Activated B cell treated with CpG ODN at 0.5 μM for 24 hours (primary cell): Measurements from ENCODE around the gene IER3. TPM values are rescaled to one million over a fixed set of nuclear protein-coding genes. Genes with fewer than 3 reads are reported as not detected.
"Not testable (repeated sequence)": the region's sequence is repeated elsewhere in the genome, so short reads cannot be mapped to it uniquely, and the experiment has no call there.

ENCODE experiments used
- ATAC-seq: fragments of 200-7000 bp; cut with Tn5 transposase; one replicate; pipeline ENCODE4 v1.10.0; 2021; ENCODE audit warnings: low read depth, mild to moderate bottlenecking, moderate library complexity
- CTCF ChIA-PET: fragments of 350-600 bp; sonication (Branson Sonifier 250); formaldehyde crosslinking; loops from one replicate; lab custom pipeline; 2021; ENCODE audit warnings: antibody characterized with exemption; lab: Charles Lee
- POLR2A ChIA-PET: fragments of 350-600 bp; sonication (Branson Sonifier 250); formaldehyde crosslinking; loops from one replicate; lab custom pipeline; 2021; ENCODE audit warnings: antibody characterized with exemption; lab: Charles Lee
- DNase-seq: peaks from one replicate; pipeline ENCODE4 v3.0.0; 2022
- H3K27ac Mint-ChIP-seq: one replicate; pipeline ENCODE4 v1.8.0; 2020; ENCODE audit warnings: mixed read lengths
- H3K27me3 Mint-ChIP-seq: one replicate; pipeline ENCODE4 v1.8.0; 2021; ENCODE audit warnings: mixed read lengths
- H3K36me3 Mint-ChIP-seq: one replicate; pipeline ENCODE4 v1.8.0; 2021; ENCODE audit warnings: low read depth, mixed read lengths
- H3K4me1 Mint-ChIP-seq: one replicate; pipeline ENCODE4 v1.8.0; 2021; ENCODE audit warnings: mixed read lengths
- H3K4me3 Mint-ChIP-seq: one replicate; pipeline ENCODE4 v1.8.0; 2020; ENCODE audit warnings: mild to moderate bottlenecking, mixed read lengths
- H3K9me3 Mint-ChIP-seq: one replicate; pipeline ENCODE4 v1.8.0; 2020; ENCODE audit warnings: mixed read lengths
- intact Hi-C: fragments of 100-400 bp; cut with micrococcal nuclease; formaldehyde crosslinking; loops from one replicate; pipeline ENCODE4 v1.15.1; 2024
- total RNA-seq: library from RNA; stranded (reverse); gene quantifications from 2 replicates; pipeline ENCODE4 v1.2.3, GENCODE V29; 2022
- TF ChIP-seq, protein P1 (sequence below): fragments of 200-600 bp; IDR thresholded peaks from one replicate; pipeline ENCODE4 v1.8.0; 2022; ENCODE audit warnings: antibody characterized with exemption, mild to moderate bottlenecking

Gene IER3
- total RNA-seq, 1 donor from 2014 or later, result 3.3 TPM

GRCh38 chr6:30759575-30760239 lies 15.4 kb upstream of the IER3 start:
- Mint-ChIP-seq H3K4me1 (peaks cover 18% of the 10 kb centered on the region), H3K36me3 (no peaks in the 10 kb centered on the region), H3K27me3 (peaks cover 14% of the 10 kb centered on the region), H3K4me3 (no peak overlapping the region), H3K27ac (peak overlapping the region; percentile 41), H3K9me3 (peaks cover 2% of the 10 kb centered on the region)
- TF ChIP-seq, protein P1, sequence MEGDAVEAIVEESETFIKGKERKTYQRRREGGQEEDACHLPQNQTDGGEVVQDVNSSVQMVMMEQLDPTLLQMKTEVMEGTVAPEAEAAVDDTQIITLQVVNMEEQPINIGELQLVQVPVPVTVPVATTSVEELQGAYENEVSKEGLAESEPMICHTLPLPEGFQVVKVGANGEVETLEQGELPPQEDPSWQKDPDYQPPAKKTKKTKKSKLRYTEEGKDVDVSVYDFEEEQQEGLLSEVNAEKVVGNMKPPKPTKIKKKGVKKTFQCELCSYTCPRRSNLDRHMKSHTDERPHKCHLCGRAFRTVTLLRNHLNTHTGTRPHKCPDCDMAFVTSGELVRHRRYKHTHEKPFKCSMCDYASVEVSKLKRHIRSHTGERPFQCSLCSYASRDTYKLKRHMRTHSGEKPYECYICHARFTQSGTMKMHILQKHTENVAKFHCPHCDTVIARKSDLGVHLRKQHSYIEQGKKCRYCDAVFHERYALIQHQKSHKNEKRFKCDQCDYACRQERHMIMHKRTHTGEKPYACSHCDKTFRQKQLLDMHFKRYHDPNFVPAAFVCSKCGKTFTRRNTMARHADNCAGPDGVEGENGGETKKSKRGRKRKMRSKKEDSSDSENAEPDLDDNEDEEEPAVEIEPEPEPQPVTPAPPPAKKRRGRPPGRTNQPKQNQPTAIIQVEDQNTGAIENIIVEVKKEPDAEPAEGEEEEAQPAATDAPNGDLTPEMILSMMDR, result no peak
- no peak for ATAC-seq
- CTCF ChIA-PET, result interaction anchor here (0.7 to 1.2 kb wide), 3 partner anchors 34 to 328 kb away, joined by 3 read pairs; no protein-coding TSS in a partner anchor
- intact Hi-C loops, result no loop called here
- DNase-seq, result no peak
- POLR2A ChIA-PET, result interaction anchor here (0.6 to 1.0 kb wide), 2 partner anchors 17 to 145 kb away, joined by 3 to 4 read pairs; partner anchors contain the start of gene FLOT1

- POLR2A ChIA-PET, result no interaction called here
- CTCF ChIA-PET, result no interaction called here
- intact Hi-C loops, result no loop called here
- DNase-seq (no peak), ATAC-seq (no peak)
- H3K4me1 Mint-ChIP-seq, result peaks cover 19% of the 10 kb centered on the region
- TF ChIP-seq, protein P1, result no peak
- no peaks in the 10 kb centered on the region for H3K36me3 Mint-ChIP-seq
- no peak overlapping the region for H3K27ac Mint-ChIP-seq
- peaks cover 2% of the 10 kb centered on the region for H3K27me3 Mint-ChIP-seq
- no peaks in the 10 kb centered on the region for H3K9me3 Mint-ChIP-seq
- H3K4me3 Mint-ChIP-seq, result no peak overlapping the region
Measured at GRCh38 chr6:30757261-30757904, 13.0 kb upstream of the IER3 start.

DNA sequence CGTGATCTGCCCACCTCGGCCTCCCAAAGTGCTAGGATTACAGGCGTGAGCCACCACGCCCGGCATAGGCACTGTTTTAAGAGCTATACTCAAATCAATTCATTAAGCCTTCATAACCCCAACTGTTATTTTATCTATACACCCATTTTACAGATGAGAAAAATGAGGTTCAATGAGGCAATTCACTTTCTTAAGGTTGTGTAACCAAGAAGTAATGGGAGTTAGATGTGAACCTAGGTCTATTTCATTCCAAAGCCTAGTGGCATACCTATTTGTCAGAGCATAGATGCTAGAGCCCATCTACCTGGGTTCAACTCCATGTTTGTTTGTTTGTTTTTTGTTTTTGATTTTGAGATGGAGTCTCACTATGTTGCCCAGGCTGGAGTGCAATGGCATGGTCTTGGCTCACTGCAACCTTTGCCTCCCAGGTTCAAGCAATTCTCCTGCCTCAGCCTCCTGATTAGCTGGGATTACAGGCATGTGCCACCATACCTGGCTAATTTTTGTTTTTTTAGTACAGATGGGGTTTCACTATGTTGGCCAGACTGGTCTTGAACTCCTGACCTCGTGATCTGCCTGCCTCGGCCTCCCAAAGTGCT lies 12.2 kb upstream of the IER3 start:
- CTCF ChIA-PET, result interaction anchor here (0.5 kb wide), 1 partner anchor 629 kb away, joined by 3 read pairs; no protein-coding TSS in a partner anchor
- H3K4me3 Mint-ChIP-seq, H3K9me3 Mint-ChIP-seq, ATAC-seq, DNase-seq, H3K36me3 Mint-ChIP-seq, H3K27me3 Mint-ChIP-seq, H3K27ac Mint-ChIP-seq, POLR2A ChIA-PET, intact Hi-C loops: not testable (repeated sequence)
- H3K4me1 Mint-ChIP-seq, result peaks cover 19% of the 10 kb centered on the region

- intact Hi-C loops, result no loop called here
- Mint-ChIP-seq H3K4me1 (peaks cover 15% of the 10 kb centered on the region), H3K36me3 (no peaks in the 10 kb centered on the region), H3K4me3 (no peak overlapping the region), H3K27ac (no peak overlapping the region), H3K9me3 (no peaks in the 10 kb centered on the region), H3K27me3 (no peaks in the 10 kb centered on the region)
- no peak for ATAC-seq
- CTCF ChIA-PET, result no interaction called here
- TF ChIP-seq, protein P1, result no peak
- DNase-seq, result no peak
- POLR2A ChIA-PET, result no interaction called here
Measured at GRCh38 chr6:30754631-30755030, 10.3 kb upstream of the IER3 start.

DNA sequence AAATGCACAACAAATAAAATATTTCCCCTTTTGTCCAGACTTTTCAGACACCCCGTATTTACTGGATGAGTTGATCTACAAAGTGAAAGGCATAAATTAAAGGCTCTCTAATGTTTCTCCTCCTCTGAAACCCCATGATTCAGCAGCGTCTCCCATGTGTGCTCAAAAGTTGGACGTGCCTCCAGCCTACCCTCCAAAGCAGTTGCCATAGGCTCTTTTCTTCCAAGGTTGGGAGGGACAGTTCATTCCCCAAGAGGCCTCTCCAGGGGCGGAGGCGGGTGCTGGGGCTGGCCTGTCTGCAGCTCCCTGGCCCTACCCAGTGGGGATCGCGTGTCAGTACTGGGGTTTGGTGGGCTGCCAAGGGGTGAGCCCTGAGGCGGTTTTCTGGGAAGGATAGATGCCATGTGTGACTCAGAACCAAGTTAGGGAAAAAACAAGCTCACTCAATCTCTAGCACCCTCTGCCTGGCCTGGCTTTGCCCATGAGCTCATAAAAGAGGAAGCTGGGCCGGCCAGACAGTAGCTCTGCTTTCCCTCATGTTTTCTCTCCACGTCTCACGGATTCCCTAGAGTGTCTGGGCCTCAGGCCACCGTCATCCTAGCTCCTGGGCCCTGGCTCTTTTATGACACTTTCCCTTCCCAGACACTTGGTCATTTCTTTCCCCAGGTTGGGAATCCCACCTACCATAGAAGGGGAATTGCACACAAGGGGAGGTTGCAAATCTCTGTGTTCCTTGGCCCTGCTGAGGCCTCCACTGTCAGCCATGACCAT lies 8.0 kb upstream of the IER3 start:
- TF ChIP-seq, protein P1, result no peak
- Mint-ChIP-seq H3K9me3 (no peaks in the 10 kb centered on the region), H3K4me3 (no peak overlapping the region), H3K27ac (no peak overlapping the region), H3K4me1 (peaks cover 1% of the 10 kb centered on the region), H3K36me3 (no peaks in the 10 kb centered on the region), H3K27me3 (no peaks in the 10 kb centered on the region)
- intact Hi-C loops, result no loop called here
- CTCF ChIA-PET, result no interaction called here
- DNase-seq, result no peak
- ATAC-seq, result no peak
- POLR2A ChIA-PET, result no interaction called here
